HCT116 (cell line): Measurements from ENCODE around the gene ATAD1.

Source experiments
- CEBPB ChIP-seq: IDR thresholded peaks from 2 replicates; pipeline ENCODE4 v1.6.1; 2012; ENCODE audit warnings: low read depth
- EZH2 ChIP-seq: fragments of 200-600 bp; sonication (generic); IDR thresholded peaks from 2 replicates; pipeline ENCODE4 v1.6.1; 2017; ENCODE audit warnings: antibody characterized with exemption, mixed run types
- EZH2phosphoT487 ChIP-seq: fragments of 200-600 bp; IDR thresholded peaks from 2 replicates; pipeline ENCODE4 v1.6.1; 2018; ENCODE audit warnings: antibody characterized with exemption, borderline replicate concordance
- JUND ChIP-seq: IDR thresholded peaks from 2 replicates; pipeline ENCODE4 v1.6.1; 2012
- POLR2A ChIP-seq: IDR thresholded peaks from 2 replicates; pipeline ENCODE4 v1.7.0; 2011; ENCODE audit warnings: borderline replicate concordance; ENCODE audit not compliant: insufficient read depth, insufficient read length; ENCODE audit errors: extremely low read depth
- SIN3A ChIP-seq: IDR thresholded peaks from 2 replicates; pipeline ENCODE4 v1.6.1; 2012; ENCODE audit warnings: low read depth
- TCF7L2 ChIP-seq: IDR thresholded peaks from 2 replicates; pipeline ENCODE4 v1.7.0; 2011; ENCODE audit warnings: borderline replicate concordance, inconsistent platforms; ENCODE audit not compliant: insufficient read depth, insufficient read length; ENCODE audit errors: extremely low read depth
- ZNF274 ChIP-seq: fragments of 200-500 bp; sonication (Bioruptor generic); IDR thresholded peaks from 2 replicates; pipeline ENCODE4 v1.6.1; 2014; ENCODE audit warnings: mild to moderate bottlenecking, low read depth, low read length, inconsistent platforms
- TF ChIP-seq, protein P1 (sequence below), 3 experiments: fragments of 200-600 bp in 1 of 3; sonication (generic) in 1 of 3; IDR thresholded peaks in 2 of 3; conservative IDR thresholded peaks in 1 of 3; 2 replicates each; pipeline ENCODE4 v1.5.1; 2012 to 2017; ENCODE audit warnings: low read depth in 2 of 3, low read length in 2 of 3, antibody characterized with exemption in 1 of 3, borderline replicate concordance in 1 of 3, control low read depth in 1 of 3, mild to moderate bottlenecking in 1 of 3, mixed read lengths in 1 of 3, mixed run types in 1 of 3, moderate library complexity in 1 of 3; ENCODE audit not compliant: insufficient read depth in 1 of 3
- TF ChIP-seq, protein P2 (sequence below): IDR thresholded peaks from 2 replicates; pipeline ENCODE4 v1.6.1; 2011; ENCODE audit warnings: mild to moderate bottlenecking, low read length, moderate library complexity; ENCODE audit not compliant: insufficient replicate concordance; ENCODE audit errors: extremely low read depth
- TF ChIP-seq, protein P3 (sequence below): IDR thresholded peaks from 2 replicates; pipeline ENCODE4 v1.6.1; 2012; ENCODE audit warnings: low read depth
- TF ChIP-seq, protein P4 (sequence below): IDR thresholded peaks from 2 replicates; pipeline ENCODE4 v1.6.1; 2012

DNA sequence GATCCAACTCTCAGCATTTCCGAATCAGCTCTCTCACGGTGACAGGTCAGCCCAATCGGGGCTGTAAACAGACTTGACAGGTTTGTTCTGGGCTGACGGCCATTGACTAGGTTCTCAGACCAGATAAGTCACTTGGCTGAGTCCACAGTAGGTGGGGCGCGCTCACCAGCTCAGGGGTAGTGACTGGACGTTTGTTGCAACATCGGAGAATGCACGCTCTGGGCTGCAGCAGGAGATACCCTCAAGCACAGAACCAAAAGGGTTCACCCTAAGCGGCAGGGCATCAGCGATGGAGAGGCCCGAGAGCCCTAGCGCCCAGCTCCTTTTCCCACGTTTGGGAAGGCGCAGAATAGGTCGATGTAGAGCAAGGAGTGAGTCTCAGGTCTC is 43.5 kb upstream of the ATAD1 start:
- no peak for TF ChIP-seq SIN3A
- TF ChIP-seq ZNF274, result no peak
- TF ChIP-seq, protein P1, sequence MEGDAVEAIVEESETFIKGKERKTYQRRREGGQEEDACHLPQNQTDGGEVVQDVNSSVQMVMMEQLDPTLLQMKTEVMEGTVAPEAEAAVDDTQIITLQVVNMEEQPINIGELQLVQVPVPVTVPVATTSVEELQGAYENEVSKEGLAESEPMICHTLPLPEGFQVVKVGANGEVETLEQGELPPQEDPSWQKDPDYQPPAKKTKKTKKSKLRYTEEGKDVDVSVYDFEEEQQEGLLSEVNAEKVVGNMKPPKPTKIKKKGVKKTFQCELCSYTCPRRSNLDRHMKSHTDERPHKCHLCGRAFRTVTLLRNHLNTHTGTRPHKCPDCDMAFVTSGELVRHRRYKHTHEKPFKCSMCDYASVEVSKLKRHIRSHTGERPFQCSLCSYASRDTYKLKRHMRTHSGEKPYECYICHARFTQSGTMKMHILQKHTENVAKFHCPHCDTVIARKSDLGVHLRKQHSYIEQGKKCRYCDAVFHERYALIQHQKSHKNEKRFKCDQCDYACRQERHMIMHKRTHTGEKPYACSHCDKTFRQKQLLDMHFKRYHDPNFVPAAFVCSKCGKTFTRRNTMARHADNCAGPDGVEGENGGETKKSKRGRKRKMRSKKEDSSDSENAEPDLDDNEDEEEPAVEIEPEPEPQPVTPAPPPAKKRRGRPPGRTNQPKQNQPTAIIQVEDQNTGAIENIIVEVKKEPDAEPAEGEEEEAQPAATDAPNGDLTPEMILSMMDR (IDR thresholded peaks at IDR 0.05 in 2 of 3, conservative IDR thresholded peaks at IDR 0.05 in 1 of 3; ENCODE audit: borderline replicate concordance in 1 of 3, insufficient read depth in 1 of 3, low read depth in 2 of 3, low read length in 2 of 3), result no peak
- TF ChIP-seq POLR2A, result no peak
- no peak for TF ChIP-seq EZH2
- TF ChIP-seq JUND, result no peak
- TF ChIP-seq CEBPB, result no peak
- TF ChIP-seq, protein P2, sequence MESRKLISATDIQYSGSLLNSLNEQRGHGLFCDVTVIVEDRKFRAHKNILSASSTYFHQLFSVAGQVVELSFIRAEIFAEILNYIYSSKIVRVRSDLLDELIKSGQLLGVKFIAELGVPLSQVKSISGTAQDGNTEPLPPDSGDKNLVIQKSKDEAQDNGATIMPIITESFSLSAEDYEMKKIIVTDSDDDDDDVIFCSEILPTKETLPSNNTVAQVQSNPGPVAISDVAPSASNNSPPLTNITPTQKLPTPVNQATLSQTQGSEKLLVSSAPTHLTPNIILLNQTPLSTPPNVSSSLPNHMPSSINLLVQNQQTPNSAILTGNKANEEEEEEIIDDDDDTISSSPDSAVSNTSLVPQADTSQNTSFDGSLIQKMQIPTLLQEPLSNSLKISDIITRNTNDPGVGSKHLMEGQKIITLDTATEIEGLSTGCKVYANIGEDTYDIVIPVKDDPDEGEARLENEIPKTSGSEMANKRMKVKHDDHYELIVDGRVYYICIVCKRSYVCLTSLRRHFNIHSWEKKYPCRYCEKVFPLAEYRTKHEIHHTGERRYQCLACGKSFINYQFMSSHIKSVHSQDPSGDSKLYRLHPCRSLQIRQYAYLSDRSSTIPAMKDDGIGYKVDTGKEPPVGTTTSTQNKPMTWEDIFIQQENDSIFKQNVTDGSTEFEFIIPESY, result no peak
- TF ChIP-seq, protein P3, sequence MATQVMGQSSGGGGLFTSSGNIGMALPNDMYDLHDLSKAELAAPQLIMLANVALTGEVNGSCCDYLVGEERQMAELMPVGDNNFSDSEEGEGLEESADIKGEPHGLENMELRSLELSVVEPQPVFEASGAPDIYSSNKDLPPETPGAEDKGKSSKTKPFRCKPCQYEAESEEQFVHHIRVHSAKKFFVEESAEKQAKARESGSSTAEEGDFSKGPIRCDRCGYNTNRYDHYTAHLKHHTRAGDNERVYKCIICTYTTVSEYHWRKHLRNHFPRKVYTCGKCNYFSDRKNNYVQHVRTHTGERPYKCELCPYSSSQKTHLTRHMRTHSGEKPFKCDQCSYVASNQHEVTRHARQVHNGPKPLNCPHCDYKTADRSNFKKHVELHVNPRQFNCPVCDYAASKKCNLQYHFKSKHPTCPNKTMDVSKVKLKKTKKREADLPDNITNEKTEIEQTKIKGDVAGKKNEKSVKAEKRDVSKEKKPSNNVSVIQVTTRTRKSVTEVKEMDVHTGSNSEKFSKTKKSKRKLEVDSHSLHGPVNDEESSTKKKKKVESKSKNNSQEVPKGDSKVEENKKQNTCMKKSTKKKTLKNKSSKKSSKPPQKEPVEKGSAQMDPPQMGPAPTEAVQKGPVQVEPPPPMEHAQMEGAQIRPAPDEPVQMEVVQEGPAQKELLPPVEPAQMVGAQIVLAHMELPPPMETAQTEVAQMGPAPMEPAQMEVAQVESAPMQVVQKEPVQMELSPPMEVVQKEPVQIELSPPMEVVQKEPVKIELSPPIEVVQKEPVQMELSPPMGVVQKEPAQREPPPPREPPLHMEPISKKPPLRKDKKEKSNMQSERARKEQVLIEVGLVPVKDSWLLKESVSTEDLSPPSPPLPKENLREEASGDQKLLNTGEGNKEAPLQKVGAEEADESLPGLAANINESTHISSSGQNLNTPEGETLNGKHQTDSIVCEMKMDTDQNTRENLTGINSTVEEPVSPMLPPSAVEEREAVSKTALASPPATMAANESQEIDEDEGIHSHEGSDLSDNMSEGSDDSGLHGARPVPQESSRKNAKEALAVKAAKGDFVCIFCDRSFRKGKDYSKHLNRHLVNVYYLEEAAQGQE, result no peak
- no peak for TF ChIP-seq EZH2phosphoT487
- TF ChIP-seq, protein P4, sequence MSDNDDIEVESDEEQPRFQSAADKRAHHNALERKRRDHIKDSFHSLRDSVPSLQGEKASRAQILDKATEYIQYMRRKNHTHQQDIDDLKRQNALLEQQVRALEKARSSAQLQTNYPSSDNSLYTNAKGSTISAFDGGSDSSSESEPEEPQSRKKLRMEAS, result no peak
- TF ChIP-seq TCF7L2, result no peak
